Measurements from ENCODE around the gene HIRA. TPM values are rescaled to one million over a fixed set of nuclear protein-coding genes. Genes with fewer than 3 reads are reported as not detected.

Gene HIRA
- total RNA-seq, 1 experiment from 2014 or later, result 50.6 TPM

- Histone ChIP-seq H3K9me3 (ENCODE audit: low read depth, low read length, poor library complexity, severe bottlenecking) (no peaks in the 10 kb centered on the region), H3K27ac (ENCODE audit: low read depth, low read length, poor library complexity, severe bottlenecking) (no peak overlapping the region), H3K4me1 (ENCODE audit: insufficient read depth, low read length, poor library complexity, severe bottlenecking) (no peaks in the 10 kb centered on the region), H3K36me3 (ENCODE audit: insufficient read depth, low read length, poor library complexity, severe bottlenecking) (peaks cover 62% of the 10 kb centered on the region), H3K27me3 (replicated peaks; ENCODE audit: insufficient read depth, low read depth, low read length, poor library complexity) (no peaks in the 10 kb centered on the region), H3K4me3 (ENCODE audit: low read depth, low read length, poor library complexity, severe bottlenecking) (no peak overlapping the region)
- POLR2A ChIA-PET (ENCODE audit: low non-redundant PET), result no interaction called here
- intact Hi-C loops (cut with micrococcal nuclease; ENCODE audit: unreplicated experiment), result no loop called here
- no TSS peak for BruUV-seq (replicated peaks)
- CTCF ChIA-PET, result no interaction called here
- no peak for DNase-seq (ENCODE audit: low spot score)
- no peak for TF ChIP-seq EZH2 (IDR thresholded peaks at IDR 0.05; ENCODE audit: borderline replicate concordance, low read depth, low read length, poor library complexity, severe bottlenecking)
- TF ChIP-seq CTCF (conservative IDR thresholded peaks at IDR 0.05; ENCODE audit: low read depth, low read length), result no peak
Measured at GRCh38 chr22:19463491-19464469, 32.2 kb upstream of the HIRA start.

GRCh38 chr22:19463008-19463407, 31.5 kb upstream of the HIRA start:
- H3K9me3 ChIP-seq (ENCODE audit: low read depth, low read length, poor library complexity, severe bottlenecking), result no peaks in the 10 kb centered on the region
- intact Hi-C loops (cut with micrococcal nuclease; ENCODE audit: unreplicated experiment), result no loop called here
- H3K27me3 ChIP-seq (replicated peaks; ENCODE audit: insufficient read depth, low read depth, low read length, poor library complexity), result no peaks in the 10 kb centered on the region
- no peak for DNase-seq (ENCODE audit: low spot score)
- no peak for TF ChIP-seq CTCF (conservative IDR thresholded peaks at IDR 0.05; ENCODE audit: low read depth, low read length)
- TF ChIP-seq EZH2 (IDR thresholded peaks at IDR 0.05; ENCODE audit: borderline replicate concordance, low read depth, low read length, poor library complexity, severe bottlenecking), result no peak
- no peaks in the 10 kb centered on the region for H3K4me1 ChIP-seq (ENCODE audit: insufficient read depth, low read length, poor library complexity, severe bottlenecking)
- no peak overlapping the region for H3K4me3 ChIP-seq (ENCODE audit: low read depth, low read length, poor library complexity, severe bottlenecking)
- POLR2A ChIA-PET (ENCODE audit: low non-redundant PET), result no interaction called here
- peaks cover 59% of the 10 kb centered on the region for H3K36me3 ChIP-seq (ENCODE audit: insufficient read depth, low read length, poor library complexity, severe bottlenecking)
- H3K27ac ChIP-seq (ENCODE audit: low read depth, low read length, poor library complexity, severe bottlenecking), result no peak overlapping the region
- CTCF ChIA-PET, result no interaction called here
- TSS peak; percentile 8 for BruUV-seq (replicated peaks)

- Histone ChIP-seq H3K4me1 (ENCODE audit: insufficient read depth, low read length, poor library complexity, severe bottlenecking) (no peaks in the 10 kb centered on the region), H3K27ac (ENCODE audit: low read depth, low read length, poor library complexity, severe bottlenecking) (no peak overlapping the region), H3K36me3 (ENCODE audit: insufficient read depth, low read length, poor library complexity, severe bottlenecking) (peaks cover 56% of the 10 kb centered on the region), H3K9me3 (ENCODE audit: low read depth, low read length, poor library complexity, severe bottlenecking) (no peaks in the 10 kb centered on the region), H3K27me3 (replicated peaks; ENCODE audit: insufficient read depth, low read depth, low read length, poor library complexity) (no peaks in the 10 kb centered on the region), H3K4me3 (ENCODE audit: low read depth, low read length, poor library complexity, severe bottlenecking) (no peak overlapping the region)
- ChIA-PET POLR2A (ENCODE audit: low non-redundant PET) (no interaction called here), CTCF (no interaction called here)
- BruUV-seq (replicated peaks), result no TSS peak
- intact Hi-C loops (cut with micrococcal nuclease; ENCODE audit: unreplicated experiment), result no loop called here
- no peak for DNase-seq (ENCODE audit: low spot score)
- no peak for TF ChIP-seq CTCF (conservative IDR thresholded peaks at IDR 0.05; ENCODE audit: low read depth, low read length)
- no peak for TF ChIP-seq EZH2 (IDR thresholded peaks at IDR 0.05; ENCODE audit: borderline replicate concordance, low read depth, low read length, poor library complexity, severe bottlenecking)
Measured at GRCh38 chr22:19461506-19461905, 30.0 kb upstream of the HIRA start.
